Measurements from ENCODE around the gene ZNF101.

GRCh38 chr19:19674315-19674714, 5.7 kb downstream of the ZNF101 start:
- TF ChIP-seq POLR2AphosphoS5 (IDR thresholded peaks at IDR 0.05; ENCODE audit: borderline replicate concordance, low read depth, low read length): no peak
- no peak for TF ChIP-seq EZH2 (IDR thresholded peaks at IDR 0.05)

Measured in SK-N-MC (cell line).